GM12873 (cell line): Measurements from ENCODE around the gene SH3BP5L.

Experiments
- CTCF ChIP-seq: IDR thresholded peaks from 2 replicates; pipeline ENCODE4 v1.5.1; 2012; ENCODE audit warnings: low read depth, mild to moderate bottlenecking, moderate library complexity, low read length, control low read depth; ENCODE audit not compliant: insufficient read depth; ENCODE audit errors: missing control alignments

Gene SH3BP5L

DNA sequence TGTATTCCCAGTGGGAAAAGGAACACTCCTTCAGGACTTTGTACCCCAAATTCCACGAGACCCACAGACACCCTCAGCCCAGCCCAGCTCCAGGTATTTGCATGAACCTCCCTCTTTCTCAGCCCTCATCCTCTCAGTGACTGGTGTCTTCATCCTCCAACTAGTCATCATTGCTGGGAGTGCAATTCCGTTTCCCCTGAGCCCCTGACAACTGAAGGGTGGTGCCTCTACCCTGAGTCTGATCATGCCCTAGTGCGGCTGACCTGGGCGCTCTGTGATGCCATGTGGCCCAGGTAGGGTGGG is 36.9 kb upstream of the SH3BP5L start:
- TF ChIP-seq CTCF = no peak

DNA sequence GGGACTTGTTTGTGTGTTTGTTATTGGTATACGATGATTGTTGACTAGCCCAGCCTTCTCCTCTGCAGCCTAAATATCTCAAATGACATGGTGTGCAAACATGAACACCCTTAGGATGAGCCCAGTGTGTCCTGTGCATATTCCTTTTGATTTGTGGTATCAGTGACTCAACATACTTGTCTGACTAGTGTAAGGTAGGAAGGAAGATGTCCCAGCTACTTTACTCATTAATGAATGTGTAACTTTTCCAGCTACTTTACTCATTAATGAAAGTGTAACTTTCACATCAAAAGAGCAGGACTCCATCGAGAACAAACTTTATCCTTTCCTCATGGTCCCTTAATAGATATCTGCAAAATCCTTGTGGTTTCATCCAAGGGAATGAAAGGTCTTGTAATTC is 35.9 kb upstream of the SH3BP5L start:
- no peak for TF ChIP-seq CTCF

DNA sequence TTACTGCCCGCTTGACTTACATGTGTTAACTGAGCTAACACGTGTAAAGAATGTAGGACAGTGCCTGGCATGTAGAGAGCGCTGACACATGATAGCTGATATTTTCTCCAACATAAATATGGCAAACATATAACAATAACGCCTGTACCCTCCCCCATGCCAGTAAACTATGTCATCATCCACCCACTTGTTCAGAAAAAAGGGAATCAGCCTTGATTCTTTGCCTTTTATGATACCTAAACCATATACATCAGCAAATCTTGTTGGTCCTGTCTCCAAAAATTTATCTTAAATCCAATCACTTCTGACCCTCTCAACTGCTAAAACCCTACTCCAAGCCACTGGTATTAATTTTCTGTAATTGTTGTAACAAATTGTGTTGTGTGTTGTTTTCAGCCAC is 34.3 kb upstream of the SH3BP5L start:
- TF ChIP-seq CTCF = no peak

GRCh38 chr1:248858891-248859889 is 33.5 kb upstream of the SH3BP5L start, which contains the start of gene ZNF692:
TSS of gene ZNF692 (minus strand) at chr1:248859085. CDS start at chr1:248858309, 776 bp downstream.
- no peak for TF ChIP-seq CTCF

DNA sequence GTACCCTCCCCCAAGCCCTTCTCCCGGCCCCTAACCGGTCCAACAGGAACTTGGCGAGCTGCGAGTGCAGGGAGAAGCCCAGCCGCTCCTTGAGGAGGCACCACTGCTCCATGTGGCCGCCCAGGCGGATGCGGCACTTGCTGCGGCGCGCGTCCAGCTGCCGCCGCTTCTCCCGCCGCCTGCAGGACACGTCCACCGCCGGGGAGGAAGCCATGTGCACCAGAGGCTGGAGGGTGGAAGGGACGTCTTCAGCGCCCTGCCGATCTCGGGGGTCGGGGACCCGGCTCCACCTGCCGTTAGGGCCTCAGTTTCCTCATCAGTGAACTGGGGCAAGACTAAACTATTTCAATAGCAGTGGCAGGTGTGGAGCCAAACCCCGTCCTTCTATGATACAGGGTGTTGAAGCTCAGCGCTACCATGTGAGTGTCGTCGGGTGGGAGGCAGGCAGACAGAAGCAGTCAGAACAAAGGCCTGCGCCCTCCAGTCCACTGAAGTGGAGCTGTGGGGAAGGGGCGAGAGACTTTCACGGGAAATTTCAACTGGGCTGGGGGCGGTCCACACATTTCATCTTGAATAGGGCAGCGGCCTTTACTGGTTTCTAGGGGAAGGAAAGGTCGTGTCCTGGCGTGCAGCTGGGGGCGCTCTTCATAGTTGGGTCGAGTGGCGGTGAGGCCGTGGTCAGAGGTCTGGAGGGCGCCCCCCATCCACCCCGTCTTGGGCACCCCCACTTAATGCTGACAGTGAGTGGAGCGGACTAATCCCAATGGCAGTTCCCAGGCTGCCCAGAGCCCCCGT is 32.6 kb upstream of the SH3BP5L start:
- TF ChIP-seq CTCF = peak; percentile 74

DNA sequence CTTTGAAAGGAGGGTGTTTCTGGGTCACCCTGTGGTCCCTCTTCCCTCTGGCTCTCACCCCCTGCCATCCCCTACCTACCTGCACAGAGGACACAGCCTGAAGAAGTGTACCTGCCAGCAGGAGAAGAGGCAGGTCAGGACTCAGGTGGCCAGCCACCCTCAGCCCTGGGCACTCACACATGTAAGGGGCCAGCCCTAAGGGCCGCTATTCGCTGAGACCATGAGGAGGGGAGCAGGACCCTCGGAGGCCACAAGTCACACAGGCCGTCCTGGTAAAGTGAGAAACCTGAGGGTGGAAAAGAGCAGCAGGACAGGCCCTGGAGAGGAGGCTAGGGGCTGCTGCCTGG is 32.0 kb upstream of the SH3BP5L start:
- TF ChIP-seq CTCF = no peak

GRCh38 chr1:248857201-248857600 is 31.5 kb upstream of the SH3BP5L start:
- no peak for TF ChIP-seq CTCF
